Superior temporal gyrus (tissue), 1 donor: ENCODE results near the gene MRPS24.

Source experiments
- DNase-seq: peaks from one replicate; pipeline ENCODE4 v3.0.0-alpha.2; 2016; ENCODE audit errors: extremely low spot score

The MRPS24 gene

DNA sequence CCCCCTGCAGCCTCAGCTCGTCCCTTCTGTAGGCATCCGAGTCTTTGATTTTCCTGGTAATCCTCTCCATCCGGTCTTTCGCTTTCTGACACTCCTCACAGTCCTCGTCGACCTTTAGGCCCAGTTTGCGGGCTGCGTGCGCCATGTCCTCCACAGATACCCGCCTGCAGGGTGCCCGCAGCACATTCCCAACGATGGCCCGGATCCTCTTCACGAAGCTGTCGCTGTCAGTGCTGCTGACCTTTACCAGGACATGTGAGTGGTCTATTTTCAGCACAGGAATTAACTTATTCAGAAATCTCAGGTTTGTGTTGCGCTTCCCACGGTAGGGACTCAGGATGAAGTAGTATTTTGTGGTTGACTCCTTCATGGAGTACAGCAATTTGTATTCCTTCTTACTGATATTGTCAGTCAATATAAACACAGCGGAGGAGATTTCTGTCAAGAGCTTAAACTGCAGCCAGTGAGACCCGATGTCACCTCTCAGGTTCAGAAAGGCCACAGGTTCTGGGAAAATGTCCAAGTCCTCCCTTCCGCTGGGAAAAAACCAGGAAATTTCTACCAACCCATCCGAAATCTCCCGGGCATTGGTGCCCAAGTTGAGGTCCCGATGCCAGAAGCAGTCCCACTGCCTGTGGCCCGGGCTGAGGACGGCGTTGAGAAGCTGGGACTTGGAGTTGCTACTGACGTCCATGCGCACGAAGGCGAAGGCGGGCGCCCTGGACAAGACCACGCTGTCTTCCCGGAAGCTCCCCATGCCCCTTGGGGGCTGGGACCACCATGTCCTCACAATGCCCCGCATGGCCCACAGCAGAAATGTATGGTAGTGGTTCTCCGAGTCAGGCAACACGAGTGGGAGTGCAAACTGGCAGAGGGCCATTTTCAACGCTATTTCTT, 8.9 kb upstream of the MRPS24 start:
- no peak for DNase-seq

- no peak for DNase-seq
Measured at GRCh38 chr7:43876976-43877745, 7.8 kb upstream of the MRPS24 start.

DNA sequence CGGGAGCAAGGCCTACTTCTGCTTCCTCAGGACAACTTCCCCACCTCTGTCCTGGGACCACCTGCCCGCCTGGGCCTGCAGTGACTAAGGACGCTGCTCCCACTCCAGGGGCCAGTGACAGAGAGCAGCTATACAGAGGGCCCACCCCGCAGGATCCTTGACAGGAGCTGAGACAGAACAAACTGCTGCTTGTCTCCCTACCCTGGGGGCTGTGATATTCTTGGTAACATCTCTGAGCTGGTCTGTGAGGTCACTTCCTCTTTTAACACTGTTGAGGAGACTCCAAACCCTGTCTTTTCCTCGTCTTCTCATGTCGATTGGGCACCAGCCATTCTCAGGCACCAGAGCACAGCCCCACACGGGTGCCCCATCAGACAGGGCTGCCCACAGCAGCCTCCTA, 6.9 kb upstream of the MRPS24 start:
- no peak for DNase-seq

DNA sequence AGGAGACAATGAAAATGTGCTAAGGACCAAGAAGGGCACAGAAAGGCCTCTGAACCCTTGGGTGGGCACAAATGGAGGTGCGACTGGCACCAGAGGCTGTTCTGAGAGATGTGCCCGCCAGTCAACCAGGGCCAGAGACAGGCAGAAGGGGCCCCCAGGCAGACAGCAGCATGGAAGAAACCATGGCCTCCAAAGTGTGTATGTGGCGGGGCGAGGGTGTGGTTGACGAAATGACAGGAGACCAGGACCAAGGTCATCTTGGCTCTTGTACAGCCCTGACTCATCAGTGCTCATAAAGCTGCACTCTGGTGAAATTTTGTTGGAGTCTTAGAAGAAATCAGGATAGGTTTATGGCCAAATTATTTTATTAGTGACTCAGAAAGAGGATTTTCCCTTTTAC, 4.0 kb upstream of the MRPS24 start:
- DNase-seq: no peak

DNA sequence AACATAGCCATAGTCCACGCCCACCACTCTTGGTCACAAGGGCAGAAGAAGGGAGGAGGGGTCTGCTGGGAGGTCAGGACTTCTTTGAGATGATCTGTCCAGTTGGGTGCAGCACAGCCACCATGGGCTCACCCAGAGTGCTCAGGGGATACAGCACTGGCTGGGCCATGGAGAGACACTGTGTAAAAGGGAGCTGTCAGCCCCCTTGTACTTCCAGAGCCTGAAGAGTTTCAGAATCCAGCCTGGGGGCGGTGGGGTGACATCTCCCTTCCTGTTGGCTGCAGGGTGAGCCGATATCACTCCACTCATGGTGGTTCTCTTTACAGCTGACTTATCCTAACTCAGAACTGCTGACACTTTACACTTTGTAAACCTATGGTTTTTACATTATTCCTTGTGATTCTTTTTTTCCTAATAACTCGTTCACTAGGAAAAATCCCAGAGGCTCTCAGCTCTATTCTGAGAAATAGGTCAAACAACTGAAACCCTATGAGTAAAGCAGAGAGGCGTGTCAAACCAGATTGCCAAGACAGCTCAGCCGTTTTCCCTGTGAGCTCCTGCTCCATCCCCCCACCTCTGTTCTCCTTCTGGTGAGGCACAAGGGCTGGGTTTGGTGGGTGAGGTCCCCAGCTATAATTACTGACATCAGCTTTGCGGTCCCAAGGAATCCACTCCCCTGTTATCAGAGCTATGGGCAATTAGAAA, 3.2 kb upstream of the MRPS24 start:
- DNase-seq: peak; percentile 42

DNA sequence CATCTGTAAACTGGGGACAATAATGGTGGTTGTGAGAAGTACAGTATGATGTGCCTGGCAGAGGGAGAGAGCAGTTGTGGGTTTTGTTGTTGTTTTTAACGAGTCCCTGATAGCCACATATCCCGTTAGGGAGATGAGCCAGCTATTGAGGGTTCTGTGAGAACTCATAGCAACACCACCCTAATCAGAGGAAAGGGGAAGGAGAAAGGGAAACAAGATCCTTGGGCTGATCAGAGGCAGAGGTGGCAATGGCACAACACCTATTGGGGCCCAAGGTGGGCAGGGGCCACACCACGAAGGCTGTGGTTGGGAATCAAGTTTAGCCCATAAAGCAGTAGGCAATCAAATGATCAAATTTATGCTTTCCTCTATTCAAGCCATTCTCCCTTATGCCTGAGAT, 1.7 kb upstream of the MRPS24 start:
- DNase-seq: no peak

DNA sequence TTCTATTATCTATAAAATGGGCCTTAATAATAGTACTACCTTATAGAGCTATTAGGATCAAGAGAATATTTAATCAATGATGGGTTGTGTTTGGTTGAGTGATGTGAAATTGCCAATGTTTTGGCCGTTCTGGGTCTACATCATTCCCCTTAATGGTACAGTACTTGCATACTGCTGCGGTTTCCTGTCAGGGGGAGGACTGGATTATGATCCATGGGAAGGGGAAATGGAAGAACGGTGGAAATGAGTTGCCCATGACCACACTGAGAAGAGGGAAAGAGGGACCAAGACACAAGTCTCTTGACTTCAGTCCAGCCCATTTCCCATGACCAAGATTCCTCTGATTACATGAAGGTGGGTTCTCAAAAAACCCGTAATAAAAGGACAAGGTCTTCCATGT, 999 bp upstream of the MRPS24 start:
- no peak for DNase-seq

DNA sequence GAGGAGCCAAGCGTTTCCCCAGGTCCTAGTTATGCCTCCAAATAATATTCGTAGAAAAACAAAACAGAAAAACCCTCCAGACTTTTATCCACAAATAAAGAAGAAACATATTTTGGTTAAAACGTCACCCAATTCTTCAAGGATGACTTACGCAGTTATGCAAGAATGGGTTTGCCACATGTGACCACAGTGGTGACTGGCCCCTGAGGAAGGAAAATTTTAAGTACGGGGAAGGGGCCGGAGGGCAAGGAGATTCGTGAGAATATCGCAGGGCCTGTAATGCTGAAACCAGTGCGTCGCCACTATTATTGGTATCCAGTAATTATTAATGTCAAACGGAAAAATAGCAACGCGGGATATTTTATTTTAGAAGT, 537 bp upstream of the MRPS24 start:
- DNase-seq: peak; percentile 46

GRCh38 chr7:43868681-43869005, 674 bp downstream of the MRPS24 start:
- peak; percentile 21 for DNase-seq

DNA sequence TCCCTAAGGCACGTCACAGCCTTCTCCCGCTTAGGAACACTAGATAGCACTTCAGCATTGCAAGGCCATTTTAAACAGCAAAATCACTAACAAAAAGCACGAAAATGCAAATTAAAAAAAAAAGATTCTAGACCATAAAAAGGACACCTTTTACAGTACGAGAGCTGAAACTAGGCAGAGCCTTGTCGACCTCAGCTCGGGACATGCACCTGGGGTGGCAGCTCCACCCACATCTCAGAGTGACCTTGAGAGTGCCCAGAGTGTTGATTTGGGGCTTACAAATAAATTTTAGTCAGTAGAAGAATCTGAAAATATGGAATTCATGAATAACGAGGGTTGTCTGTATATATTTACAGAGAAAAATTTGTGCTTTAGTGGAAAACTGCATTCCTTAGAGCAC, 1.1 kb downstream of the MRPS24 start:
- no peak for DNase-seq

DNA sequence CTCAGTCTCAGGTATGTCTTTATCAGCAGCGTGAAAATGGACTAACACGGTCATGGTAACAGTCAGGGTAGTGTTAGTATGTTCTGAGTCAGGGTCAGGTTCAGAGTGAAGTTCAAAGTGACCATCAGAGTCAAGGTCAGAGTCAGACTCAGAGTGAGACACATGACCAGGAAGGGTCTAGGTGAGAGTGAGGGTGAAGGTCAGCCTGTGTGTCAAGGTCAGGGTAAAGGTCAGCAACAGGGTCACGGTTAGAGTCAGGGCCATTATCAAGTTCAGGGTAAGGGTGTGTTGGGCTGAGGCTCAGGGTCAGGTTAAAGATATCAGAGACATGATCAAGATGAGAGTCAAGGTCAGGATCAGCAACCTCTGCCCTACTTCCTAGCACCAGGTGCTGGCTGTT, 4.0 kb downstream of the MRPS24 start:
- DNase-seq: no peak

DNA sequence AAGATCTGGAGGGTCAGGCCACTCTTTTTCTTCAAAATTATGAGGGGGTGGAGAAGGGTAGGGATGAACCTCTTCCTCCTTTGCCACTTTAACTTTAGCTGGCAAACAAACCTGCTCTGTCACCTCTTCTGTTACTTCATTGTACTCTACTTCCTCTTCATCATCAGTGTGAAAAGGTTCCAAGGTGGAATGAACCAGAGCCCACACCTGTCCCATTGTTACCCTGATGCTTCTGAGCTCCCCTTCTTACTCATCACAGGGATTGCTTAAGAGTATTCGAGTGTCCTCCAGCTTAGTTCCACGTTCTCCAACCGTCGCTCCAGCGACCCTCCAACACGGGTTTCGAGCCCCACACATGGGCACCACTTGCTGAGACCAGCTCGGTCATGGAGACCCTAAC, 5.2 kb downstream of the MRPS24 start:
- no peak for DNase-seq

GRCh38 chr7:43856996-43857395, 12.3 kb downstream of the MRPS24 start:
- DNase-seq: no peak

GRCh38 chr7:43856316-43856715, 13.0 kb downstream of the MRPS24 start:
- no peak for DNase-seq

- DNase-seq: no peak
Measured at GRCh38 chr7:43855176-43855575, 14.1 kb downstream of the MRPS24 start.

GRCh38 chr7:43851805-43852204, 17.5 kb downstream of the MRPS24 start:
- DNase-seq: no peak

GRCh38 chr7:43850348-43851116, 18.8 kb downstream of the MRPS24 start:
- DNase-seq: no peak

- DNase-seq: no peak
Measured at GRCh38 chr7:43849047-43849446, 20.3 kb downstream of the MRPS24 start.

DNA sequence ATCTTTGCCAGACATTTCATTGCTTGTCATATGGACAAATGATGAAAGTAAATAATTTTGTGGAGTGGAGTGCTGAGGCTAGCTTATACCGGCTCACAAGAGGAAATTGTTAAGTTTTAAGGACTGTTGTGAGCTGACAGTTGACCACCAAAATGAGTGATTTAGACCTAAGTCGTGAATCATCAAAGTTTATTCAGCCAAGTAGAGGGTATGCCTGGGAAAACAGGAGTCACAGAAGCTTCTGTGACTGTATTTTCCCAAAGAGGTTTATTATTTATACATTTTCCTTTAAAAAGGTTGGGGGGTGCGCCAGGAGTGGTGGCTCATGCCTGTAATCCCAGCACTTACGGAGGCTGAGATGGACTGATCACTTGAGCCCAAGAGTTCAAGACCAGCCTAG, 21.8 kb downstream of the MRPS24 start:
- DNase-seq: no peak

- no peak for DNase-seq
Measured at GRCh38 chr7:43844662-43845061, 24.7 kb downstream of the MRPS24 start.

GRCh38 chr7:43844257-43844656, 25.1 kb downstream of the MRPS24 start:
- DNase-seq: no peak

DNA sequence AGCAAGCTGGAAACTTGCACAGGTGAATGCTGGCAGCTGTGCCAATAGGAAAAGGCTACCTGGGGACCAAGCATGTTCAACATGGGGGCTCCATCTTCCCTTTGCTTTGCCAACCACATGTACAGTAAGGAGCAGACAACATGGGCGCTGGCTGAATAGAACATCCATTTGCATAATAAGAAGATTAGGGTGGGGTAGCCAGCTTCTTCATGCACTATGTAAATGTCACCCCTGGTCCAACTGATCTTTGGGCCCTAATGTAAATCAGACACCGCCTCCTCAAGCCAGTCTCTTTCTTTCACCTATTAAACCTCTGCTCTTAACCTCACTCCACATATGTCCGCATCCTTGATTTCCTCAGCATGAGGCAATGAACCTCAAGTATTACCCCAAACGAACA, 26.0 kb downstream of the MRPS24 start:
- DNase-seq: no peak
